NCI-H187 (cell line): ENCODE results near the gene TBL1XR1.
"Not testable (repeated sequence)": the region's sequence is repeated elsewhere in the genome, so short reads cannot be mapped to it uniquely, and the experiment has no call there.

Experiments used
- DNase-seq, 2 experiments: peaks; one replicate each; lab custom pipeline; 2025; lab: John Stamatoyannopoulos, UW

TBL1XR1 gene

GRCh38 chr3:177182352-177182751 is 14.9 kb downstream of the TBL1XR1 start:
- no peak for DNase-seq

- no peak for DNase-seq
These were observed 15.9 kb downstream of the TBL1XR1 start for GRCh38 chr3:177181418-177181817.

- no peak for DNase-seq
These were observed 16.8 kb downstream of the TBL1XR1 start for GRCh38 chr3:177180506-177180905.

GRCh38 chr3:177179281-177180067 is 17.8 kb downstream of the TBL1XR1 start:
- no peak for DNase-seq

- no peak for DNase-seq
These were observed 19.5 kb downstream of the TBL1XR1 start for GRCh38 chr3:177177749-177178221.

GRCh38 chr3:177174607-177175170 is 22.6 kb downstream of the TBL1XR1 start:
- no peak for DNase-seq

DNA sequence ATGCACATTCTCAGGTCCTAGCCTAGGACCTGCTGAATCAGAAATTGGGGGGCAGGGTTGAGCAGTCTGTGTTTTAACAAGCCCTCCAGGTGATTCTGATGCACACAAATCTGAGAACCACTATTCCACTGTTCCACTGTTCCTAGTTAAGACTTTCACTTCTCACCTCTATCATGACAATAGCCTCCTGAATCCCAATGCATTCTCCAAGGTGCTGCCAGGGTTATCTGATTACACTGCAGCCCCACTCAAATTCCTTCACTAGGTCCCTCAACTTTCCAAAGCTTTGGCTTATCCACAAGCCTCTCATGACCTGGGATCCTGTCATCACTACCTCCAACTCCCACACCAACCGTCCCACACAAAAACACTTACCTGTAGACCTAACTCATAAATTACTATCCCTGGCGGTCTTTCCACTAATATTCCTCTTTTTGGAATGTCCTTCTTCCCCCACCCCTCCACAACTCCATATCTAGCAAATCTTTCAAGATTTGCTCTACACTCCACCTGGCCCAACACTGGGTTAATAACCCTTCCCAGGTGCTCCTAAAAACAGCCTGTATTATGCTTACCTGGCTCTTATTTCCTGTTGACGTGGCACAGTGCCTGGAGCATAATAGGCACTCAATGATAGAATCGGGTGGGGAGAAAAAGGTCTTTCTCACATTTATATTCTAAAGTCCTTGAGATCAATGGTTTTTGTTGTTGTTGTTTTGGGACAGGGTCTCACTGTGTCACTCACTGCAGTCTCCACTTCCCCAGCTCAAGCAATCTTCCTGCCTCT is 27.2 kb downstream of the TBL1XR1 start:
- DNase-seq, result no peak

GRCh38 chr3:177168431-177168830 is 28.9 kb downstream of the TBL1XR1 start:
- DNase-seq, result no peak

- DNase-seq, result no peak
These were observed 34.5 kb downstream of the TBL1XR1 start for GRCh38 chr3:177162742-177163141.

DNA sequence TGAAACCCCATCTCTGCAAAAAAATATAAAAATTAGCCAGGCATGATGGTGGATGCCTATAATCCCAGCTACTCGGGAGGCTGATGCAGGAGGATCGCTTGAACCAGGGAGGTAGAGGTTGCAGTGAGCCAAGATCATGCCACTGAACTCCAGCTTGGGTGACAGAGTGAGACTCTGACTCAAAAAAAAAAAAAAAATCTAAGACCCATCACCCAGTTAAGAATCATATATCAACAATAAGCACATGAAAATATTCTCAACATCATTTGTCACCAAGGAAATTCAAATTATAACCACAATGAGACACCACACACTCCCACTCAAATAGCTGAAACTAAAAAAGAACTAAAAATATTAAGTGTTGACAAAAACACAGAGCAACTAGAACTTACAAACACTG is 35.7 kb downstream of the TBL1XR1 start:
- DNase-seq, result not testable (repeated sequence)

DNA sequence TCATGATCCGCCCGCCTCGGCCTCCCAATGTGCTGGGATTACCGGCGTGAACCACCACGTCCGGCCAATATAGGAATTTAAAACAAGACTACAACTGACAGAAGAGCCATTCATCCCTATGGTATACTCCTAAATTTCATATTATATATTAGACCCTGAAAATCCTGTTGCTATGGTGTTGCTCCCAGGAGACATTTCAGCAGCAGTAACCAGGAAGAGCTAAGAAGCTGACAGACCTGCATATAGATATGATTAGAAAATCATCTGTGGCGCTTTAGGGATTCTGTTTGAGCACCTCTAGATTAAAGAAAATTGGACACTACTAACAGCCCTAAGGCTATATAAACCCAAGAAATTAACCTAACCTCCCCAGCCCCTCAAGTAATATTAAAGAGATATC is 38.8 kb downstream of the TBL1XR1 start:
- DNase-seq, result no peak

DNA sequence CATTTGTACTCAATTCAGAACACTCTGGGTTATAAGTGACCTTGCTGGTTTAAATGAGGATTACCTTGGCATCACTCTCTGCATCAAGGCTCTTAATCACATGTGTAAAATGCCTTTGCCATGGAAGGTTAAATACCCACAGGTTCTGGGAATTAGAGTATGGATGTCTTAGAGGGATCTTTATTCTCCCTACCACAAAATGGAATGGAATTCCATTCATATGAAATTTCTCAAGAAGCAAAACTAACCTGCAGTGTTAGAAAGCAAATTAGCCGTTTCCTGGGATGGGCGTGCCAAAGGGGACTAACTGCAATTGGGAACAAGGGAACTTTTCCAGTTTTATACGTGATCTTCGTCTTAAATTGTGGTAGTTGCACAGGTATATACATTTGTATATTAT is 39.8 kb downstream of the TBL1XR1 start:
- no peak for DNase-seq

GRCh38 chr3:177154733-177155132 is 42.5 kb downstream of the TBL1XR1 start:
- no peak for DNase-seq

DNA sequence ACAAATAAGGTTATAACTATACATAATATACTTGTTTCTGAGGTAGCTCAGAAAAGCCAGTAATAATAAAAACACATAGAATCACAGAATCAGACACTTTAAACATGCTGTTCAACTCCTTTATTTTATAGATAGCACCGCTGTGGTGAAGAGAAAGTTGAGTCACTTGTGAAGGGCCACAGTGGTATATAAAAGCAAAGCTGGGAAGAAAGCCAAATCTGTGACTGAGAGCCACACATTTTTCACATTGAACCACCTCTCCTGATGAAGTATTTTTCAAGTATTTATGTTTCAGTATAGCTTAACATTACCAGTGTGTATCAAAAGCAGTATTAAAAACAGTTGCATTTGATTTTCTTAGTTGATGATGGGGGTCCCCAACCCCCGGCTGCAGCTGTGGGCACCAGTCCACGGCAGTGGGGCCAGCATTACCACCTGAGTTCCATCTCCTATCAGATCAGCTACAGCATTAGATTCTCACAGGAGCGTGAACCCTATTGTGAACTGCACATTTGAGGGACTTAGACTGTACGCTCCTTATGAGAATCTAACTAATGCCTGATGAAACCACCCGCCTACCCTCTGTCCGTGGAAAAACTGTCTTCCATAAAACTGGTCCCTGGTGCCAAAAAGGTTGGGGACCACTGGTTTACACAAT is 46.2 kb downstream of the TBL1XR1 start:
- DNase-seq, result peak in 1 of 2 experiments; percentile 1

GRCh38 chr3:177150218-177150916 is 46.9 kb downstream of the TBL1XR1 start:
- DNase-seq, result no peak

- DNase-seq, result no peak
These were observed 48.2 kb downstream of the TBL1XR1 start for GRCh38 chr3:177149106-177149505.

GRCh38 chr3:177147790-177148189 is 49.5 kb downstream of the TBL1XR1 start:
- no peak for DNase-seq

DNA sequence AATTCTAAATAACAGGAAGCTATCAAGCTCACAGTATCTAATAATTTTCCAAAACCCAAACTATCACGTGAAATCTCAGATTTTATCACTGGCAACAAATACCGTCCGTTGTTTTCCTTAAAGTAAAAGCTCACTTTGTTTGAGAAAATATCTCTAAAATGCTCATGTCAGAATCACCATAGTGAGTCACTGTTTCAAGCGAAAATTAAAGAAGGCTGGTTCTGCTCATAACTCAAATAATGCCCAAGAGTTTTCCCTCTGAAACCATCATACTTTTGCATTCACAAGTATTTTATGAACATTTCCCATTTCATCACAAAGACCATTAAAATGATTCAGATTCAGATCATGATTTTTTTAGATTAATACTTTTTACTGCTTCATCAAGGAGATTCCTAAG is 50.6 kb downstream of the TBL1XR1 start:
- no peak for DNase-seq

DNA sequence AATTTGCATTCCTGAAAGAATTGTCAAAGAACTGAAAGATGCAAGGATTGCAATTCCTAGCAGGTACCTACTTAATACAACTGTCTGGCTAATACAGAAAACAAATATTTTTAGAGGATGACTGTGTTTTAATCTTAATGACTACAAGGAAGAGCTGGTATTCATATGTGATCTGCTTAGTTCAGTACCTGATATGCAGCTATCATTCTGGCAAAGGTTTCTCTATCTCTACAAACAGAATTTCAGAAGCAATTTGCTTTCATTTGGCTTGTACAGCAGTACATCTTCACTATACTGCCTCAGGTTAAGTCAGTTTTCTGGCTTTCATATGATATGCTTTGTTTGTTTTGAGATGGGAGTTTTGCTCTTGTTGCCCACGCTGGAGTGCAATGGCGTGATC is 51.3 kb downstream of the TBL1XR1 start:
- no peak for DNase-seq

DNA sequence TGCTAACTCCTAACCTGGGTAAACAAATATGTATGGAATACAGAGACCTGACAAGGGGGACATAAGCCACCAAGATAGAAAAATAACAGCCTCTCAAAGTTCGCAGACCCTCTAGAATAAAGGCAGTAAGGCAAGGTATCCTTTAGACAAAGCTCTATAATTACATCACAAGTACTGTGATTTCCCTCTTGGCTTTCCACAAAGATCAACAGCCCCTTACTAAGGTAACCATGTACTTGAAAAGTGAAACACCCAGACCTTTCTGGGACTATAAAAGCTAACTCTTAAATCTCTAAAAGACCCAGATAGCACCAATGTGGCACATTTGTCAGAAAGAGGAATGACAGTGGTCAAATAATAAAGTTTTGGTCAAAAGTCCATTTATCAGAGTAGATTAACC is 51.9 kb downstream of the TBL1XR1 start:
- no peak for DNase-seq

DNA sequence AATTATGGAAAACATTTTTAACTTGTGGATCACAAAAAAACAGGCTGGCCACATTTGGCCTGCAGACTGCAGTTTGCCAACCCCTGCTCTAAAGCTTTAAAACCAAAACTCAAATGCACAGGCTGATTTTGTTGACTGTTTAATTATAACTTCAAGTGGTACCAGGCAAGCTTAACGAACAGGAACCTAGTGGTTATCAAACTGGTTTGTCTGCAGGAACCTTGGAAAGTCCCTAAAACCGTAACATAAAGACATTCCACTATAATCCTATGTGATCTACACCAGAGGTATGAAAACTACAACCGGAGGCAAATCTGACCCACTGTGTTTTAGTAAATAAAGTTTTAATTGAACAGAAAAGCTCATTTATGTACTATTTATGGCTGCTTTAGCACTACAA is 52.4 kb downstream of the TBL1XR1 start:
- no peak for DNase-seq
